Measurements from ENCODE around the gene MLLT10. TPM values are rescaled to one million over a fixed set of nuclear protein-coding genes. Genes with fewer than 3 reads are reported as not detected.
A peak's percentile ranks its signal among the peaks of the same experiment; 100 is the strongest.
"Not testable (repeated sequence)": the region's sequence is repeated elsewhere in the genome, so short reads cannot be mapped to it uniquely, and the experiment has no call there.

MLLT10 gene
- total RNA-seq, 4 donors from 2014 or later = 42.8 to 283 (median 48.5) TPM

DNA sequence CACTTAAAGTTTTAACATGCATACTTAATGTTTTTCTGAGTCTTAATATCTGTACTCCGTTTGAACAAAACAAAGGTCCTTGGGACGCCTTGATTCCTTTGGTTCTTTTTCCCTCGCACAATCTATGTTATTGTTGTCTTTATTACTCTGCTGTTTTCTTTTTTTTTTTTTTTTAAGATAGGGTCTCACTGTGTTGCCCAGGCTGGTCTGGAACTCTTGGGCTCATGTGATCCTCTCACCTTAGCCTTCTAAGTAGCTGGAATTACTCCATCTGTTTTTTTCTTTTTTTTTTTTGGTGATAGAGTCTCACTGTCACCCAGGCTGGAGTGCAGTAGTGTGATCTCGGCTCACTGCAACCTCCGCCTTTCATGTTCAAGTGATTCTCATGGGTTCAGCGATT lies 13.2 kb downstream of the MLLT10 start:
- intact Hi-C loops (cut with DNase I; ENCODE audit: low total_unique reads) = no loop called here
- 97 to 99% methylated on average over 6 of the region's 6 CpGs for WGBS, 2 donors
- no peak overlapping the region for H3K4me3 ChIP-seq (ENCODE audit: low read depth, poor library complexity, severe bottlenecking)
- peak in 1 of 2 donors; percentile 36 for DNase-seq (ENCODE audit: low spot score in 2 of 2)
- TF ChIP-seq POLR2A (IDR thresholded peaks at IDR 0.05) (no peak), CTCF (IDR thresholded peaks at IDR 0.05) (no peak)

DNA sequence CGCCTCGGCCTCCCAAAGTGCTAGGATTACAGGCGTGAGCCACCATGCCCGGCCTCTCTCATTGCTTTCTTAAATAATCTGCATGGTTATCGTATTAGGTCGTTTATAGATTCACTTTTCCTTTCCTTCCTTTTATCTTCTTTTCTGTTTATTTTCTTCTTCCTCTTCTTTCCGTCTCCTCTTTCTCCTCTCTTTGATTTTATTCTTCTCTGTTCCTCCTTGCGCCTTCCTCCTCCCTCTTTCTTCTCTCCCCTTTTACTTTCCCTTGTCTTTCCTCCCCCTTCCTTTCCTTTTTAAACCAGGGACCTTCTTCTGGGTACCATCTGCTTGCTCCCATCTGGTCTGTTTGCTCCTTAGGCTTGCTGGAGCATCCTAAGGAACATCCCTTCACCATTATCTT lies 18.6 kb downstream of the MLLT10 start:
- 95 to 97% methylated on average over 8 of the region's 8 CpGs for WGBS, 2 donors
- intact Hi-C loops (cut with DNase I; ENCODE audit: low total_unique reads) = no loop called here
- H3K4me3 ChIP-seq (ENCODE audit: low read depth, poor library complexity, severe bottlenecking) = no peak overlapping the region
- no peak for DNase-seq (ENCODE audit: low spot score in 2 of 2)
- no peak for TF ChIP-seq POLR2A (IDR thresholded peaks at IDR 0.05)
- TF ChIP-seq CTCF (IDR thresholded peaks at IDR 0.05) = no peak

DNA sequence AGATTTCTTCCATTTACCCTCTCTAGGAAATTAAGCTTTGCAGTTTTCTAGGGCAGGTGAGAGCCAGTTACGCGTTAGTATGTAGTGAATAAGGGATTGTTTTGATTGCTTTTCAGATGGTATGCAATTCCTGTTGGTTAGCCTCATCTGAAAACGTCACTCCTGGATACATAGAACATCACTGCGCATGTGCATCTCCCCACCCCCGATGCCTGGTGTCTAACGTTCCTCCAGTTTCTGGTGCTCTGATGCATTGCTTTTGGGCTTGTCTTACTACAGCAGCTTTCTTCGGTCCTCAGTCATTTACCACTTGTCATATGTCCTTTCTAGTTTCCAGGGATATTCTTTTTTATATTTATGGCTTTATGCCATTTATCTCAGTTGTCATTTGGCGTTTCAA lies 22.5 kb downstream of the MLLT10 start:
- intact Hi-C loops (cut with DNase I; ENCODE audit: low total_unique reads) = no loop called here
- 78 to 83% methylated on average over 8 of the region's 8 CpGs for WGBS, 2 donors
- TF ChIP-seq POLR2A (IDR thresholded peaks at IDR 0.05) = no peak
- no peak for TF ChIP-seq CTCF (IDR thresholded peaks at IDR 0.05)
- DNase-seq (ENCODE audit: low spot score in 2 of 2) = peak in 1 of 2 donors; percentile 32
- H3K4me3 ChIP-seq (ENCODE audit: low read depth, poor library complexity, severe bottlenecking) = no peak overlapping the region

GRCh38 chr10:21558984-21559383 lies 25.0 kb downstream of the MLLT10 start:
- H3K4me3 ChIP-seq (ENCODE audit: low read depth, poor library complexity, severe bottlenecking); intact Hi-C loops (cut with DNase I; ENCODE audit: low total_unique reads): not testable (repeated sequence)
- WGBS, 2 donors = 95 to 98% methylated on average over 7 of the region's 7 CpGs
- DNase-seq (ENCODE audit: low spot score in 2 of 2) = peak in 1 of 2 donors; percentile 62

DNA sequence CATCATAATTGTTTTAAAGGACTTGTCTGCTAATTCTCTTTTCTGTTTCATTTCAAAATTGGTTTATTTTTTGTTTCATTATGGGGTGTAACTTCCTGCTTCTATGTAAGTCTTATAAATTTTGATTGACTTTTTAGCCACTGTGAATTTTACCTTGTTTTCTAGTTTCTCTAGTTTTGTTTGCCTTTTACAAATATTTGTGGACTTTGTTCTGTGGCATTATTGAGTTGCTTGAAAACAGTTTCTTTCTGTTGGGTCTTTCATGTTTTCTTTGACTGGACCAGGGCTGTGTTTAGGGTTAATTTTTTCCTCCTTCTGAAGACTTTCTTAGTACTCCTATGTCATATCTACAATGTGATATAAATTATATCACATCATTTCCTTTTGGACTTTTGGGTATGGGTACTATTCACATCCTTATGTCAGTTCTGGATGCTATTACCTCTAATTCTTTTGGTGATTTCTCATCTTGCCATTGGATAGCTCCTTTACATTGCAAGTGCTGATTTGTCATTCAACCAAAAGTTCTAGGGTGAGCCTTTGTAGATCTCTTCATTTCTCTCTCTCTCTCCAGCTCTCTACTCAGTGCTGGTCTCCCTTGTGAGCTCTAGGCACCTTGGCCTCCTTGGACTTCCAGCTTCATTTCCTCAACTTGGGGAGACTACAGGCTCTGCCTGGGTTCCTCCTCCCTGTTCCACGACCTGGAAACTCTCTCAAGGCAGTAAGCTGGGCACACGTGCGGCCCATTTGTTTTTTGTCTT lies 36.9 kb downstream of the MLLT10 start:
- no peak overlapping the region for H3K4me3 ChIP-seq (ENCODE audit: low read depth, poor library complexity, severe bottlenecking)
- TF ChIP-seq POLR2A (IDR thresholded peaks at IDR 0.05) (no peak), CTCF (IDR thresholded peaks at IDR 0.05) (no peak)
- 54 to 71% methylated on average over 3 of the region's 3 CpGs for WGBS, 2 donors
- no peak for DNase-seq (ENCODE audit: low spot score in 2 of 2)
- intact Hi-C loops (cut with DNase I; ENCODE audit: low total_unique reads) = no loop called here

- intact Hi-C loops (cut with DNase I; ENCODE audit: low total_unique reads) = no loop called here
- DNase-seq (ENCODE audit: low spot score in 2 of 2) = peak in 1 of 2 donors; percentile 24
- no peak overlapping the region for H3K4me3 ChIP-seq (ENCODE audit: low read depth, poor library complexity, severe bottlenecking)
- WGBS, 2 donors = 63 to 70% methylated on average over 3 of the region's 3 CpGs
- TF ChIP-seq CTCF (IDR thresholded peaks at IDR 0.05) (no peak), POLR2A (IDR thresholded peaks at IDR 0.05) (no peak)
Observed at GRCh38 chr10:21572578-21572977, 38.5 kb downstream of the MLLT10 start.

- WGBS, 2 donors = 93 to 96% methylated on average over 2 of the region's 2 CpGs
- H3K4me3 ChIP-seq (ENCODE audit: low read depth, poor library complexity, severe bottlenecking); intact Hi-C loops (cut with DNase I; ENCODE audit: low total_unique reads); DNase-seq (ENCODE audit: low spot score in 2 of 2): not testable (repeated sequence)
Observed at GRCh38 chr10:21574514-21574913, 40.5 kb downstream of the MLLT10 start.

All from lower leg skin (tissue), 4 donors.